ENCODE measurements around the gene DYNLT4.

The DYNLT4 gene

DNA sequence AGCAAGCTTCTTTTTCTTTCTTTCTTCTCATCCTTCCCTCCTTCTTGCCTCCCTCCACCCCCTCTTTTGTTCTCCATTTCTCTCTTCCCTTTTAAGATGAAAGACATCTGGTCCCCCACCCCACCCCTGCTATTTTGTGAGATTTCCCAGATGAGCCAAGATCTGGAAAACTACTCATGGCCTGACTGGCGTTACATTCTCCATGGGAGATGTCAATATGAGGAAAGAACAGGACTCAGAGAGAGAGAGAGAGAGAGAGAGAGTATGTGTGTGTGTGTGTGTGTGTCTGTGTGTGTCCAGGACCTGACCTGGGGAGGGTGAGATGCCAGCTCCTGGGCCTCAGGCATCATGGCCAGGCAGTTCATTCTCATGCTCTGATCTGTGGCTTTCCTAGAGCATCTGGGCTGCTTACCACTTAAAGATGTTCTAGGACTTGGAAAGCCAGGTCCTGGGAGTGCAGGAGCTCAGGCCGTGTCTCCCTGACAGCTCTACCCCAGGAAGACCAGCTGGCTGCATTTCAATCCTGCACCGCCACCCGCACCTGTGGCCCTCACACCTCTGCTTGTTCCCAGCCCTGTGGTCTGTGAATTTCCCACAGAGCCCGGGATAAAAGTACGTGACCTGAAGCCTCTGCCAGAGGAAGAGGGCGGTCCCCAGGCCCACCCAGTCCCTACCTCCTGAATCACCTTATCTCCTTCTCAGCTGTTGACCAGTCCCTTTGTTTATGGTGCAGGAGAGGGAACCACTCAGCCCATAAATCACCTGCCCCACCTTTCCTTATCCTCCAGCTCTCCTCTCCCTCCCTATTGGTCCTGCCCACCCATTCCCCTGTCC lies 16.0 kb downstream of the DYNLT4 start:
- Histone ChIP-seq H4K20me1 (ENCODE audit: insufficient read depth) (no peaks in the 10 kb centered on the region), H3K4me1 (ENCODE audit: low read depth, poor library complexity, severe bottlenecking) (no peaks in the 10 kb centered on the region), H2AFZ (ENCODE audit: low read depth) (no peak overlapping the region), H3K9ac (no peak overlapping the region), H3K4me3 (IDR thresholded peaks at IDR 0.05; ENCODE audit: insufficient read depth, low read depth, low read length) (no peak overlapping the region), H3K36me3 (ENCODE audit: insufficient read depth) (no peaks in the 10 kb centered on the region), H3K27me3 (ENCODE audit: insufficient read depth, low read depth) (no peaks in the 10 kb centered on the region), H3K79me2 (ENCODE audit: insufficient read depth, low read depth) (no peaks in the 10 kb centered on the region), H3K27ac (no peak overlapping the region), H3K4me2 (no peak overlapping the region)
- TF ChIP-seq, protein P1, sequence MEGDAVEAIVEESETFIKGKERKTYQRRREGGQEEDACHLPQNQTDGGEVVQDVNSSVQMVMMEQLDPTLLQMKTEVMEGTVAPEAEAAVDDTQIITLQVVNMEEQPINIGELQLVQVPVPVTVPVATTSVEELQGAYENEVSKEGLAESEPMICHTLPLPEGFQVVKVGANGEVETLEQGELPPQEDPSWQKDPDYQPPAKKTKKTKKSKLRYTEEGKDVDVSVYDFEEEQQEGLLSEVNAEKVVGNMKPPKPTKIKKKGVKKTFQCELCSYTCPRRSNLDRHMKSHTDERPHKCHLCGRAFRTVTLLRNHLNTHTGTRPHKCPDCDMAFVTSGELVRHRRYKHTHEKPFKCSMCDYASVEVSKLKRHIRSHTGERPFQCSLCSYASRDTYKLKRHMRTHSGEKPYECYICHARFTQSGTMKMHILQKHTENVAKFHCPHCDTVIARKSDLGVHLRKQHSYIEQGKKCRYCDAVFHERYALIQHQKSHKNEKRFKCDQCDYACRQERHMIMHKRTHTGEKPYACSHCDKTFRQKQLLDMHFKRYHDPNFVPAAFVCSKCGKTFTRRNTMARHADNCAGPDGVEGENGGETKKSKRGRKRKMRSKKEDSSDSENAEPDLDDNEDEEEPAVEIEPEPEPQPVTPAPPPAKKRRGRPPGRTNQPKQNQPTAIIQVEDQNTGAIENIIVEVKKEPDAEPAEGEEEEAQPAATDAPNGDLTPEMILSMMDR (conservative IDR thresholded peaks at IDR 0.05; ENCODE audit: low read depth, low read length), result no peak

DNA sequence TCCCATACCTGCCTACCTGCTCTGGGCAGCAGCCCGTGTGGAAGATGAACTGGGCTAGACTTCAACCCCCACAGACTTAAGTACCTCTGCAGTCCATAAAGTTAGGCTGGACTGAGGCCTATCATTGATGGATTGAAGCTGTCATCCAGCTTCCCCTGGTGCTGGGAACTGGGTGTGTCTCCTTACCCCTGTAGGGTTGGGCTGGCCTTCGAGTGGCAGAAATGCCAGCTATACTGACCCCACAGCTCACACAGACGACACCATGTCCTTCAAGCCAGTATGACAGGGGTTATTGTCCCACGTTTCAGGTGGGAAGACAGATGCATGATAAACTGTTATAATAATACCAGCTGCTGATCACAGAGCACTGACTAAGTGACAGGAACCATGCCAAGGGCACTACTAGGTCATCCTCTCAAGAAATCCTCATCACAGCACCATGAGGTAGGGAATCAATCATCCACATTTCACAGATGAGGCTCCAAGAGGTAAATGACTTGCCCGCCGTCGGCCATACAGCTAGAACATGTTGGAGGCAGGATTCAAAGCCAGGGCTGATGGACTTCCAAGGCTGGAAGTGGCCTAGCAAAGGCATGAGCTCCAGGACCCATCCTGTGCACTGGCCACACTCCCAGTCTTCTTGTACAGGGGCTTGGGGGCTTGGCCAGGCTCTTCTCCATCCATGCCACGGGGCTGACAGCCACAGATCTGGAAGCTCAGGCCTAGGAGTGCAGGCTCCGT lies 18.9 kb downstream of the DYNLT4 start, which contains the start of gene BEST4:
Gene BEST4, minus strand, starts transcription at position 51 of the 741 bp plus-strand sequence. CDS start 465 bp downstream, outside the sequence.
- no peak within 1 kb of the TSS for H2AFZ ChIP-seq (ENCODE audit: low read depth)
- no peak within 1 kb of the TSS for H3K27ac ChIP-seq
- no peaks in the 10 kb centered on the region for H3K79me2 ChIP-seq (ENCODE audit: insufficient read depth, low read depth)
- no peaks in the 10 kb centered on the region for H3K27me3 ChIP-seq (ENCODE audit: insufficient read depth, low read depth)
- H3K4me2 ChIP-seq, result no peak within 1 kb of the TSS
- no peak within 1 kb of the TSS for H3K4me3 ChIP-seq (IDR thresholded peaks at IDR 0.05; ENCODE audit: insufficient read depth, low read depth, low read length)
- TF ChIP-seq, protein P1 (conservative IDR thresholded peaks at IDR 0.05; ENCODE audit: low read depth, low read length), result no peak
- H3K36me3 ChIP-seq (ENCODE audit: insufficient read depth), result no peaks in the 10 kb centered on the region
- no peaks in the 10 kb centered on the region for H3K4me1 ChIP-seq (ENCODE audit: low read depth, poor library complexity, severe bottlenecking)
- no peak within 1 kb of the TSS for H3K9ac ChIP-seq
- no peaks in the 10 kb centered on the region for H4K20me1 ChIP-seq (ENCODE audit: insufficient read depth)

DNA sequence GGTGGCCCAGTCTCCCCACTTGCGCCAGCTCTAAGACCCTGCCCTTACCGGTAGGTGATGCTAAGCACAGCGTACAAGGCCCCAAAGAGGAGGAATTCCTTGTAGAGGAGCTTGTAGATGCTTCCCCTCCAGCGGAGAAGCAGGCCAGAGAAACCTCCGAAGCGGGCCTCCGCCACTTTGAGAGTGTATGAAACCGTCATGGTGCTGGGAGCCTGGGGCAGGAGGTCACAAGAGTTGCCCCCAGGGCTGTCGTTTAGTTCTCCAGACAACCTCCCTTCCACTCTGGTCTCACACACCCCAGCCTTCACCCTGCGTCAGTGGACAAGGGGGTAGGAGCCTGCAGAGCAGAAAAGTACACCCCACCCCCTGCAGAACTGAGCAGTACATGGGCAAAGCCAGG lies 19.6 kb downstream of the DYNLT4 start:
- H3K4me2 ChIP-seq, result no peak overlapping the region
- TF ChIP-seq, protein P1 (conservative IDR thresholded peaks at IDR 0.05; ENCODE audit: low read depth, low read length), result no peak
- no peaks in the 10 kb centered on the region for H4K20me1 ChIP-seq (ENCODE audit: insufficient read depth)
- H3K27ac ChIP-seq, result no peak overlapping the region
- no peaks in the 10 kb centered on the region for H3K4me1 ChIP-seq (ENCODE audit: low read depth, poor library complexity, severe bottlenecking)
- H3K4me3 ChIP-seq (IDR thresholded peaks at IDR 0.05; ENCODE audit: insufficient read depth, low read depth, low read length), result no peak overlapping the region
- H3K79me2 ChIP-seq (ENCODE audit: insufficient read depth, low read depth), result no peaks in the 10 kb centered on the region
- no peaks in the 10 kb centered on the region for H3K36me3 ChIP-seq (ENCODE audit: insufficient read depth)
- H2AFZ ChIP-seq (ENCODE audit: low read depth), result no peak overlapping the region
- H3K9ac ChIP-seq, result no peak overlapping the region
- no peaks in the 10 kb centered on the region for H3K27me3 ChIP-seq (ENCODE audit: insufficient read depth, low read depth)

DNA sequence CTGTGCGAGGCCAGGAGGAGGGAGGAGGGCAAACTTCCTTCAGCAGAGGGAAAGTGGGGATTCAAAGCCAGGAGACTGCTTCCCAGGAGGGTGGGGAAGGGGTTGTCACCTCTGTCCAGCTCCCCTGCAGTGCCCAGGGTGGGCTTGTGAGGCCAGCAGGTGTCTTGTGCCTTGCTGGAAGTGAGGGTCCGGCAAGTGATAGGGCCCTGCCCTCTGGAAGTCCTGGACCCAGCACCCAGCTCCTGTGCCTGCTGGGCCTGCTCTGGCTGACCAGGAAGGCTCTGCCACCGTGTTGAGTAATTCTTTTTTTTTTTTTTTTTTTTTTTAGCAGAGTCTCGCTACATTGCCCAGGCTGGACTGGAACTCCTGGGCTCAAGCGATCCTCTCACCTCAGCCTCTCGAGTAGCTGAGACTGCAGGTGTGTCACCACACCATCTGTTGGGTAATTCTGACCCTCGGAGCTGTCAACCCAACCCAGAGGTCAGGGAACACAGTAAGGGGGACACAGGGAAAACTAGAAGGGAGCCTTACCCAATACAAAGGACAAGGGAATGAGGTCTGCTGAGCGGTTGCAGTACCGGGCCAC lies 20.2 kb downstream of the DYNLT4 start:
- no peak overlapping the region for H3K27ac ChIP-seq
- H3K4me1 ChIP-seq (ENCODE audit: low read depth, poor library complexity, severe bottlenecking), result no peaks in the 10 kb centered on the region
- H3K36me3 ChIP-seq (ENCODE audit: insufficient read depth), result no peaks in the 10 kb centered on the region
- TF ChIP-seq, protein P1 (conservative IDR thresholded peaks at IDR 0.05; ENCODE audit: low read depth, low read length), result no peak
- H3K79me2 ChIP-seq (ENCODE audit: insufficient read depth, low read depth), result no peaks in the 10 kb centered on the region
- no peak overlapping the region for H2AFZ ChIP-seq (ENCODE audit: low read depth)
- H3K9ac ChIP-seq, result no peak overlapping the region
- H3K4me3 ChIP-seq (IDR thresholded peaks at IDR 0.05; ENCODE audit: insufficient read depth, low read depth, low read length), result no peak overlapping the region
- no peaks in the 10 kb centered on the region for H3K27me3 ChIP-seq (ENCODE audit: insufficient read depth, low read depth)
- H3K4me2 ChIP-seq, result no peak overlapping the region
- no peaks in the 10 kb centered on the region for H4K20me1 ChIP-seq (ENCODE audit: insufficient read depth)
